ENCODE data around the gene STH. TPM values are rescaled to one million over a fixed set of nuclear protein-coding genes. Genes with fewer than 3 reads are reported as not detected.
A peak's percentile ranks its signal among the peaks of the same experiment; 100 is the strongest.

The STH gene
- total RNA-seq, 1 experiment from 2014 or later, result not detected

- Histone ChIP-seq H3K4me1 (replicated peaks) (no peaks in the 10 kb centered on the region), H3K9me3 (replicated peaks) (no peaks in the 10 kb centered on the region), H3K4me3 (no peak overlapping the region), H3K27me3 (replicated peaks) (no peaks in the 10 kb centered on the region), H3K27ac (no peak overlapping the region), H3K36me3 (peaks cover 100% of the 10 kb centered on the region)
- no peak for DNase-seq (ENCODE audit: low read depth in 1 of 2, low spot score in 2 of 2)
Measured at GRCh38 chr17:46036491-46036890, 37.4 kb downstream of the STH start.

GRCh38 chr17:46037722-46038255 lies 38.7 kb downstream of the STH start:
- DNase-seq (ENCODE audit: low read depth in 1 of 2, low spot score in 2 of 2), result no peak
- no peaks in the 10 kb centered on the region for H3K4me1 ChIP-seq (replicated peaks)
- H3K9me3 ChIP-seq (replicated peaks), result no peaks in the 10 kb centered on the region
- H3K36me3 ChIP-seq, result peaks cover 97% of the 10 kb centered on the region
- no peaks in the 10 kb centered on the region for H3K27me3 ChIP-seq (replicated peaks)
- H3K4me3 ChIP-seq, result no peak overlapping the region
- no peak overlapping the region for H3K27ac ChIP-seq

- no peaks in the 10 kb centered on the region for H3K27me3 ChIP-seq (replicated peaks)
- H3K4me3 ChIP-seq, result no peak overlapping the region
- DNase-seq (ENCODE audit: low read depth in 1 of 2, low spot score in 2 of 2), result no peak
- H3K9me3 ChIP-seq (replicated peaks), result no peaks in the 10 kb centered on the region
- H3K4me1 ChIP-seq (replicated peaks), result no peaks in the 10 kb centered on the region; the same call in 1 of the 2 replicates
- H3K27ac ChIP-seq, result no peak overlapping the region
- H3K36me3 ChIP-seq, result peaks cover 97% of the 10 kb centered on the region
Measured at GRCh38 chr17:46038414-46038813, 39.4 kb downstream of the STH start.

GRCh38 chr17:46038937-46039336 lies 39.9 kb downstream of the STH start:
- peaks cover 97% of the 10 kb centered on the region for H3K36me3 ChIP-seq
- peaks cover 2% of the 10 kb centered on the region; the same call in 1 of the 2 replicates for H3K4me1 ChIP-seq (replicated peaks)
- H3K27ac ChIP-seq, result no peak overlapping the region
- H3K27me3 ChIP-seq (replicated peaks), result no peaks in the 10 kb centered on the region
- DNase-seq (ENCODE audit: low read depth in 1 of 2, low spot score in 2 of 2), result no peak
- no peak overlapping the region for H3K4me3 ChIP-seq
- no peaks in the 10 kb centered on the region for H3K9me3 ChIP-seq (replicated peaks)

GRCh38 chr17:46039592-46040186 lies 40.6 kb downstream of the STH start:
- H3K27ac ChIP-seq, result no peak overlapping the region
- H3K4me3 ChIP-seq, result no peak overlapping the region
- no peak for DNase-seq (ENCODE audit: low read depth in 1 of 2, low spot score in 2 of 2)
- H3K4me1 ChIP-seq (replicated peaks), result peaks cover 5% of the 10 kb centered on the region
- H3K27me3 ChIP-seq (replicated peaks), result no peaks in the 10 kb centered on the region
- H3K36me3 ChIP-seq, result peaks cover 94% of the 10 kb centered on the region
- H3K9me3 ChIP-seq (replicated peaks), result no peaks in the 10 kb centered on the region

- Histone ChIP-seq H3K36me3 (peaks cover 87% of the 10 kb centered on the region), H3K4me1 (replicated peaks) (peaks cover 23% of the 10 kb centered on the region), H3K9me3 (replicated peaks) (no peaks in the 10 kb centered on the region), H3K27ac (no peak overlapping the region), H3K27me3 (replicated peaks) (no peaks in the 10 kb centered on the region), H3K4me3 (no peak overlapping the region)
- no peak for DNase-seq (ENCODE audit: low read depth in 1 of 2, low spot score in 2 of 2)
Measured at GRCh38 chr17:46042246-46042645, 43.2 kb downstream of the STH start.

- DNase-seq (ENCODE audit: low read depth in 1 of 2, low spot score in 2 of 2), result no peak
- no peaks in the 10 kb centered on the region for H3K27me3 ChIP-seq (replicated peaks)
- peaks cover 84% of the 10 kb centered on the region for H3K36me3 ChIP-seq
- H3K4me3 ChIP-seq, result no peak overlapping the region
- H3K9me3 ChIP-seq (replicated peaks), result no peaks in the 10 kb centered on the region
- no peak overlapping the region for H3K27ac ChIP-seq
- H3K4me1 ChIP-seq (replicated peaks), result peaks cover 24% of the 10 kb centered on the region
Measured at GRCh38 chr17:46042925-46043324, 43.9 kb downstream of the STH start.

GRCh38 chr17:46043606-46044005 lies 44.6 kb downstream of the STH start:
- Histone ChIP-seq H3K4me1 (replicated peaks) (peaks cover 24% of the 10 kb centered on the region), H3K27me3 (replicated peaks) (no peaks in the 10 kb centered on the region), H3K4me3 (no peak overlapping the region), H3K36me3 (peaks cover 84% of the 10 kb centered on the region), H3K9me3 (replicated peaks) (no peaks in the 10 kb centered on the region), H3K27ac (no peak overlapping the region)
- no peak for DNase-seq (ENCODE audit: low read depth in 1 of 2, low spot score in 2 of 2)

- DNase-seq (ENCODE audit: low read depth in 1 of 2, low spot score in 2 of 2), result peak; percentile 84 to 85
- Histone ChIP-seq H3K27me3 (replicated peaks) (no peaks in the 10 kb centered on the region), H3K4me3 (no peak overlapping the region), H3K27ac (no peak overlapping the region), H3K9me3 (replicated peaks) (no peaks in the 10 kb centered on the region), H3K4me1 (replicated peaks) (peaks cover 24% of the 10 kb centered on the region), H3K36me3 (peaks cover 82% of the 10 kb centered on the region)
Measured at GRCh38 chr17:46044286-46044928, 45.4 kb downstream of the STH start.

GRCh38 chr17:46044989-46045388 lies 45.9 kb downstream of the STH start:
- no peak for DNase-seq (ENCODE audit: low read depth in 1 of 2, low spot score in 2 of 2)
- Histone ChIP-seq H3K27me3 (replicated peaks) (no peaks in the 10 kb centered on the region), H3K36me3 (peaks cover 82% of the 10 kb centered on the region), H3K9me3 (replicated peaks) (no peaks in the 10 kb centered on the region), H3K4me3 (no peak overlapping the region), H3K4me1 (replicated peaks) (peaks cover 24% of the 10 kb centered on the region), H3K27ac (no peak overlapping the region)

GRCh38 chr17:46045639-46046038 lies 46.6 kb downstream of the STH start:
- Histone ChIP-seq H3K4me1 (replicated peaks) (peaks cover 24% of the 10 kb centered on the region), H3K36me3 (peaks cover 82% of the 10 kb centered on the region), H3K27ac (peak overlapping the region; percentile 15), H3K27me3 (replicated peaks) (no peaks in the 10 kb centered on the region), H3K9me3 (replicated peaks) (no peaks in the 10 kb centered on the region), H3K4me3 (no peak overlapping the region)
- DNase-seq (ENCODE audit: low read depth in 1 of 2, low spot score in 2 of 2), result peak in 1 of 2 experiments; percentile 36

GRCh38 chr17:46046957-46047356 lies 47.9 kb downstream of the STH start:
- peaks cover 37% of the 10 kb centered on the region for H3K4me1 ChIP-seq (replicated peaks)
- H3K27ac ChIP-seq, result 0 out of 2 replicates have a peak overlapping the region, but pooled peaks have one; percentile 6
- H3K27me3 ChIP-seq (replicated peaks), result no peaks in the 10 kb centered on the region
- no peaks in the 10 kb centered on the region for H3K9me3 ChIP-seq (replicated peaks)
- H3K4me3 ChIP-seq, result no peak overlapping the region
- DNase-seq (ENCODE audit: low read depth in 1 of 2, low spot score in 2 of 2), result no peak
- peaks cover 80% of the 10 kb centered on the region for H3K36me3 ChIP-seq

- no peak overlapping the region for H3K4me3 ChIP-seq
- peaks cover 76% of the 10 kb centered on the region for H3K36me3 ChIP-seq
- no peak for DNase-seq (ENCODE audit: low read depth in 1 of 2, low spot score in 2 of 2)
- 0 out of 2 replicates have a peak overlapping the region, but pooled peaks have one; percentile 6 for H3K27ac ChIP-seq
- H3K9me3 ChIP-seq (replicated peaks), result no peaks in the 10 kb centered on the region
- peaks cover 42% of the 10 kb centered on the region for H3K4me1 ChIP-seq (replicated peaks)
- H3K27me3 ChIP-seq (replicated peaks), result no peaks in the 10 kb centered on the region
Measured at GRCh38 chr17:46047398-46047797, 48.3 kb downstream of the STH start.

- no peak overlapping the region for H3K27ac ChIP-seq
- no peaks in the 10 kb centered on the region for H3K27me3 ChIP-seq (replicated peaks)
- H3K9me3 ChIP-seq (replicated peaks), result no peaks in the 10 kb centered on the region
- no peak for DNase-seq (ENCODE audit: low read depth in 1 of 2, low spot score in 2 of 2)
- H3K36me3 ChIP-seq, result peaks cover 71% of the 10 kb centered on the region
- H3K4me3 ChIP-seq, result no peak overlapping the region
- peaks cover 43% of the 10 kb centered on the region for H3K4me1 ChIP-seq (replicated peaks)
Measured at GRCh38 chr17:46047856-46048255, 48.8 kb downstream of the STH start.

All from SJSA1 (cell line).